Jurkat, Clone E6-1 (cell line): Measurements from ENCODE around the gene ZYG11A. TPM values are rescaled to one million over a fixed set of nuclear protein-coding genes. Genes with fewer than 3 reads are reported as not detected.
"Not testable (repeated sequence)": the region's sequence is repeated elsewhere in the genome, so short reads cannot be mapped to it uniquely, and the experiment has no call there.

ENCODE experiments used
- DNase-seq: peaks from one replicate; pipeline ENCODE4 v3.0.0-alpha.2; 2011; ENCODE audit warnings: low read depth, low spot score
- H3K4me3 ChIP-seq: 2 replicates; pipeline ENCODE4 v1.5.1; 2011; ENCODE audit warnings: mild to moderate bottlenecking, low read length, control low read depth, moderate library complexity
- polyA plus RNA-seq: library from polyadenylated mRNA; unstranded; fragments of >200 nt; gene quantifications from one replicate; pipeline ENCODE4 v1.2.1, GENCODE V29; 2012; ENCODE audit warnings: missing spikeins; ENCODE audit not compliant: insufficient read length, insufficient read depth

ZYG11A gene
- not detected for polyA plus RNA-seq

DNA sequence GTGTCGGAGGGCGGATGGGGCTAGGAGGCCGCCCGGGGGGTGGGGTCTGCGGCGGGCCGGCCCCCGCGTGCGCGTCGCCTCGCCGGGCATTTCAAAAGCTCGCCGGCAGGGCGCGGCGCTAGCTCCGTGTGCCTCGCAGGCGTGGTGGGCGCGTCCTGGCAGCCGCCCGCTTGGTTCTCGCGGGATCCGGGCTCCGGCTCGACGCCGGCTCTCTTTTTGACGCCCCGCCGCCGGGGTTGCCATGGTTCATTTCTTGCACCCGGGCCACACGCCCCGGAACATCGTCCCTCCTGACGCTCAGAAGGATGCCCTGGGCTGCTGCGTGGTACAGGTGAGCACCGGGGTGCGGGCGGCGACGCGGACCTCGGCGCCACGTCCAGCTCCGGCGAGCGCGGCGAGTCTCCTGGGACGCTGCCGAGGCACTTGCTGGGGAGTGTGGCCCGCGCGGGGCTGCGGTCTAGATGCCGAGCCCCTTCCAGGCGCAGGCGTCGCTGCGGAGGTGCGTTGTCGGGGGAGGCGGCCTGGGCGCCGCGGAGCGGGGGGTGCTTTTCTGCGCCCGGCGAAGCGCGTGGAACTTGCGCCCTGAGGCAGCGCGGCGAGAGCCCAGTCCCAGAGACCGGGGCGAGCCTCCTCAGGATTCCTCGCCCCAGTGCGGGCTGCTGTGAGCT, at the start of gene ZYG11A:
Gene ZYG11A (plus strand): TSS at position 118 of the 668 bp plus-strand sequence. CDS start 124 bp downstream, at position 242.
- DNase-seq: peak; percentile 39
- H3K4me3 ChIP-seq: peak within 1 kb of the TSS; percentile 27

DNA sequence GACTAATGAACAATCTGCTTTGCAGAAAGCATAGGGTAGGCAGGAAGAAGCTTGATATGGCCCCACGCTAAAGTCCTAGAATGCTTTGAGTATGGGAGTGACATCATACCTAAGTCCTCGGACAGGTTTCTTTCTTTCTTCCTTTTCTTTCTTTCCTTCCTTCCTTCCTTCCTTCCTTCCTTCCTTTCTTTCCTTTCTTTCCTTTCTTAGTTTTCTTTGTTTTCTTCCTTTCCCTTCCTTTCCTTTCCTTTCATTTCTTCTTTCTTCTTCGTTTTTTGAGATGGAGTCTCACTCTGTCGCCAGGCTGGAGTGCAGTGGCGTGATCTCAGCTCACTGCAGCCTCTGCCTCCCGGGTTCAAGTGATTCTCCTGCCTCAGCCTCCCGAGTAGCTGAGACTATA, 48.8 kb upstream of the ZYG11A start:
- H3K4me3 ChIP-seq, DNase-seq: not testable (repeated sequence)

DNA sequence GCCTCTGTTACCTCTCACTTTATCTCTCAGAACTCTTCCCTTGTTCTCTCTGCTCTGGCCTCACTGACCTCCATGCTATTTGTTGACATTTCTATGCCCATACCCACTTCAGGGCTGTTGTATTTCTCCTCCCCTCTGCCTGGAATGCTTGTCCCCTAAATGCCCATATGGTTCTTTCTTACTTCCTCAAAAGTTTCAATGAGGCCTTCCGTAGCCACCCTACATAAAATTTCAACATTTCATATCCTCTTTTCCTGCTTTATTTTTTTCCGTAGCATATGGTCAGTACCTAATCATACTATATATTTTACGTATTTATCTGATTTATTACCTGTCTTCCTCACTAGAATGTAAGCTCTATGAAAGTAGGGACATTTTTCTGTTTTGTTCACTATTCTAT, 47.1 kb upstream of the ZYG11A start:
- H3K4me3 ChIP-seq: no peak overlapping the region
- no peak for DNase-seq

DNA sequence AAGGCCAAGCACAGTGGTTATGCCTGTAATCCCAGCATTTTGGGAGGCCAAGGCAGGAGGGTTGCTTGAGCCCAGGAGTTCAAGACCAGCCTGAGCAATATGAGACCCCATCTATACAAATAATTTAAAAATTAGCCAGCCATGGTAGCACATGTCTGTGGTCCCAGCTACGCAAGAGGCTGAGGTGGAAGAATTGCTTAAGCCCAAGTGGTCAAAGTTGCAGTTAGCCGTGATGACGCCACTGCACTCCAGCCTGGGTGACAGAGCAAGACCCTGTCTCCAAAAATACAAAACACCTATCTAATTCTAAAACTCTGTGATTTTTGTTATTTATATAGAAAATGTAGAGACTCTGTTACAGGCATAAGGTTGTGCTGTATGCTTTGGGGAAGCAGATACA, 44.2 kb upstream of the ZYG11A start:
- DNase-seq: no peak

DNA sequence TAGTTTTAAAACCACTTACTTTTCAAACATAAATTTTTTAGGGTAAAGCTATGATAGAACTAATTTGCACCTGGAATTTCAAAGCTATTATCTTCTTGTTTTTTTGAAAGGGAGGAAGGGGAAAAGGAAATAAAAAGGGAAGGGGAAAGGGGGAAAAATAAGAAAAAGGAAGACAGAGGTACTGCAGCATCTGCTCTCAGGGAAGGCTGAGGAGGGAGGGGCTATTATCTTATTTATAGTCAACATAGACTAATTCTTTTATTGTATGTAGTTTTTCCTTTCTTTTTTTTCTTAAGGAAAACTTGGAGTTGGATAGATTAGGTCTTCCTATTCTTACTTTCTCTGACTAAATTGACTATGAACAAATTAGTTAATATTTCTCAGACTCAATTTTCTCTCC, 41.5 kb upstream of the ZYG11A start:
- no peak for DNase-seq
- H3K4me3 ChIP-seq: no peak overlapping the region

More for the DNA sequence above, 44.2 kb upstream of the ZYG11A start:
- no peak overlapping the region for H3K4me3 ChIP-seq

DNA sequence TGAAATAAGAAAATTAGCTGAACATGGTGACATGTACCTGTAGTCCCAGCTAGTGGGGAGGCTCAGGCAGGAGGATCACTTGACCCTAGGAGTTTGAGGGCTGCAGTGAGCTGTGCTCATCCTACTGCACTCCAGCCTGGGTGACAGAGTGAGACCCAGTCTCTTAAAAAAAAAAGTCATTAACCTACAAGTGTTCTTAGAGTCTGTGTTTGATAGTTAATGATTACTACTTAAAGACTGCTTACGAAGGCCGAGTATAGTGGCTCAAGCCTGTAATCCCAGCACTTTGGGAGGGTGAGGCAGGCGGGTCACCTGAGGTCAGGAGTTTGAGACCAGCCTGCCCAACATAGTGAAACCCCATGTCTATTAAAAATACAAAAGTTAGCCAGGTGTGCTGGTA, 38.5 kb upstream of the ZYG11A start:
- H3K4me3 ChIP-seq, DNase-seq: not testable (repeated sequence)

DNA sequence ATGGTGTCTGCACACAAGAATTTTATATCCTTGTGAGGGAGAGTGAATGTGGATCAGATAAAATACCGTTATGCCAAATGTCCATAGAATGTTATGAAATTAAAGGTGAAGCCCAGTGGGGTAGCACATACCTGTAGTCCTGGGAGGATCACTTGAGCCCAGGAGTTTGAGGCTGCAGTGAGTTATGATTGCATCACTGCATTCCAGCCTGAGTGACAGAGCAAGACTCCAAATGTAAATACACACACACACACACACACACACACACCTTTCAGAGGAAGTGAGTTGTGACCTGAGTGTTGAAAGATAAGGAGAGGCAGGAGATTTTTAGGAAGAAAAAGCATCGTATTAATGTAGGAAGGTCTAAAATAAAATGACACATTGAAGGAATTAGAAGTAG, 28.1 kb upstream of the ZYG11A start:
- H3K4me3 ChIP-seq: no peak overlapping the region
- DNase-seq: no peak

DNA sequence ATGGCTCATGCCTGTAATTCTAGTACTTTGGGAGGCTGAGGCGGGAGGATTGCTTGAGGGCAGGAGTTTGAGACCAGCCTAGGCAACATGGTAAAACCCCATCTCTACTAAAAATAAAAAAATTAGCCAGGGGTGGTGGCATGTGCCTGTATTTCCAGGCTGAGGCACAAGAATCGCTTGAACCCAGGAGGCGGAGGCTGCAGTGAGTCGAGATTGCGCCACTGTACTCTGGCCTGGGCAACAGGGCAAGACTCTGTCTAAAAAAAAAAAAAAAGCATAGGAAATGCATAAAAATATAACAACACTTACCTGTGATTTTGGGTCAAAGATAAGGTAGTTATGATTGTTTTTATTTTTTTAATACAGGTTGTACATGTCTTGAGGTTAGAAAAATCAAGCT, 21.7 kb upstream of the ZYG11A start:
- not testable (repeated sequence) for H3K4me3 ChIP-seq, DNase-seq

DNA sequence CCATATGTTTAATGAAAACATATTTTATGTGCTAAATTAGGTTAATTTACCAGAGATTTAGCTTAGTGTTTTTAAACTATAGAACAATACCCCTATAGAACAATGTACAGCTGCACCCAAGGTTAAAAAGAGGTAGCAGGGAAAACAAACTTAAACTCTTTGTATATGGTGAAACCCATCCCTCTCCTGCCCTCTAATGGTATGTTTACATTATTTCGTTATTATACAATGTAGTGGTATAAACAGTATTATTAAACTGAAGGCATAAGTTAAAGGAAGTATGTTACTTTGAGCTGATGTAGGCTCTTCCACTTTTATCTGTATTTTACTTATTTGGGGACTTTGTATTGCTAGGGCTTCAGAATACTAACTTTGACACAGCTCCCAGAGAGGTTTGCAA, 16.7 kb upstream of the ZYG11A start:
- H3K4me3 ChIP-seq: no peak overlapping the region
- peak; percentile 10 for DNase-seq

DNA sequence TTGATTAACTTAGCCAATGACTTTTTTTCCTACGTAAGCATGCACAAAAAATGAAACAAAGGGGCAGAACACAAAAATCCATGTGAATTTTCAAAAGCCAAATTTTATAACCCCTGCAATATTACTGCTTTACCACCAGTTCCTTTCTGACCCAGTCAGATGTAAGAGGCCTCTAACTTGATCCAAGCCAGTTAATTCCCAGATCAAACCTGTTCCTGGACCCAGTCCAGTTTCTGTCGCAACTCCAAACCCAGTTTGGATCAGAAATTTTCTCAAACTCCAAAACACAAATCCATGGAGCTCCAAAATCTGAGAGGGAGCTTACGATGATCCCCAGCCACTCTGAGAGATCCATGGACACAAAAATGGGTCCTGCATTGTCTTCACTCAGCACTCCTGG, 7.8 kb upstream of the ZYG11A start:
- no peak for DNase-seq

DNA sequence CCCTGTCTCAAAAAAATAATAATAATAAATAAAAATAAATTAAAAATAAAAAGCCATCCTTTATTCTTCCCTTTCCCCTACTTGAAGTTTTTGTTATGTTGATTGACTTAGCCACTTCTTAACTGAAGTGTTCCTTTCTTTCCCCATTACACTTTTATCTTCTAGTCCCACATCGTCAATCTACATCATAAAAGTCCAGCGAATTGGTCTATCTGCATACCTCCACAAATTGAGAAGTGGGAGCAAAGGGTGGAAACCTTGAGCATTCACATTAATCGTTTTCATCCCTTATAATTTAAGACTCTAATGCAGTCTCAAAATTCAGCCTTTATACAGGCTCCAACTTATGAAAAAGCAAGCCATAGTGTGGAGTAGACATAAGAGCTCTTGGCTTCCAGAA, 6.5 kb upstream of the ZYG11A start:
- no peak overlapping the region for H3K4me3 ChIP-seq
- DNase-seq: no peak

More for the DNA sequence above, 7.8 kb upstream of the ZYG11A start:
- no peak overlapping the region for H3K4me3 ChIP-seq

DNA sequence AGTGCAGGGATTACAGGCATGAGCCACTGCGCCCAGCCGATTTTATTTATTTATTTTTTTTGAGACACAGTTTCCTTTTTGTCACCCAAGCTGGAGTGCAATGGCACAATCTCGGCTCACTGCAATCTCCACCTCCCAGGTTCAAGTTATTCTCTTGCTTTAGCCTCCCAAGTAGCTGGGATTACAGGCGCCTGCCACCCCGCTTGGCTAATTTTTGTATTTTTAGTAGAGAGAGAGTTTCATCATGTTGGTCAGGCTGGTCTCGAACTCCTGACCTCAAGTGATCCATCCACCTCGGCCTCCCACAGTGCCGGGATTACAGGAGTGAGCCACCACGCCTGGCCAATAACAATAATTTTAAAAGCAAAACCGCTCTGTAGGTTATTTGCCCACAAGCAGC, 3.4 kb upstream of the ZYG11A start:
- not testable (repeated sequence) for DNase-seq

DNA sequence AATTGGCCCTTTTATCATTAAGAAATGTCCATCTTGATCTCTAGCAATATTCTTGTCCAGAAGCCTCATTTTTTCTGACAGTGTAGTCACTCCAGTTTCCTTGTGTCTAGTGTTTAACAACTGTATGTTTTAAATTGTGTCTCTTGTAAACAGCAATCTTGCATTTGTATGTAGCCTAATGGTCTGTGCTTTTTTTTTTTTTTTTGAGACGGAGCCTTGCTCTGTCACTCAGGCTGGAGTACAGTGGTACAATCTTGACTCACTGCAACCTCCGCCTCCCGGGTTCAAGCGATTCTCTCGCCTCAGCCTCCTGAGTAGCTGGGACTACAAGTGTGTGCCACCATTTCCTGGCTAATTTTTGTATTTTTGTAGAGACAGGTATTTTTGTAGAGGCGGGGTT, 2.6 kb downstream of the ZYG11A start:
- not testable (repeated sequence) for H3K4me3 ChIP-seq, DNase-seq

More for the DNA sequence above, 3.4 kb upstream of the ZYG11A start:
- H3K4me3 ChIP-seq: not testable (repeated sequence)

DNA sequence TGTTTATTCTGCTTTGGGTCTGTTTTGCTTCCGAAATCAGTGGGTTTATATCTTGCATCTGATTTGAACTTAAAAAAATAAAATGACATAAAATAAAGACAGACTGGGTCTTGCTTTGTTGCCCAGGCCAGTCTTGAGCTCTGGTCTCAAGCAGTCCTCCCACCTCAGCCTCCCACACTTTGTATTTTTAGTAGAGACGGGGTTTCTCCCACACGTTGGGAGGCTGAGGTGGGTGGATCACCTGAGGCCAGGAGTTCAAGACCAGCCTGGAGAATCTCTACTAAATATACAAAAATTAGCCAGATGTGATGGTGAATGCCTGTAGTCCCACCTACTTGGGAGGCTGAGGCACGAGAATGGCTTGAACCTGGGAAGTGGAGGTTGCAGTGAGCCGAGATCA, 5.9 kb downstream of the ZYG11A start:
- DNase-seq: no peak
- no peak overlapping the region for H3K4me3 ChIP-seq

DNA sequence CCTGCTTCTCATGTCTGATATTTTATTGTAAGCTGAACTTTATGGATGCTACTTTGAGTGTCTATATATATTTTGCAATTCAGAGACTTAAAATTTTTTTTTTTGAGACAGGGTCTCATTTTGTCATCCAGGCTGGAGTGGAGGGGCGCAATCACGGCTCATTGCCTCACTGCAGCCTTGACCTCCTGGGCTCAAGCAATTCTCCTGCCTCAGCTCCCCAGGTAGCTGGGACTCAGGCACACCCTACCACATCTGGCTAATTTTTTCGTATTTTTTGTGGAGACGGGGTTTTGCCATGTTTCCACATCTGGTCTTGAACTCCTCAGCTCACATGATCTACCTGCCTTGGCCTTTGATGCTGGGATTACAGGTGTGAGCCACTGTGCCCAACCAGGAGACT, 8.4 kb downstream of the ZYG11A start:
- no peak for DNase-seq
- no peak overlapping the region for H3K4me3 ChIP-seq

DNA sequence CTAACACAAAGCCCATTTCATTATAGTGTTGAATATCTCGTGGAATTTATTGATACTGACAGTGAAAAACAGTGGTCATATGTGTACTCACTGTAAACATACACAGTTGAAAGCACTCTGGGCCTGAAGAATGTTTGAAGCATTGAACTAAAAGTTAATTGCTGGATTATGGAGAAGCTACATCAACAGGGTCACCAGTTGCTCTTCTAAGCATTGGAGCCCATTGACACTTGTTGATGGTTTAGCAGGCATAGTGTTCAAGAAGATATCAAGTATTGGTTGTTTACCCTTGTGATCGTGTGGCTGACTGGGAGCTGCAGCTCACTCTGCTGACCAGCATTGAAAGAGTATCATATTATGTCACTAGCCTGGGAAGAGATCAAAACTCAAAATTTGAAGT, 10.3 kb downstream of the ZYG11A start:
- no peak for DNase-seq
- H3K4me3 ChIP-seq: no peak overlapping the region

DNA sequence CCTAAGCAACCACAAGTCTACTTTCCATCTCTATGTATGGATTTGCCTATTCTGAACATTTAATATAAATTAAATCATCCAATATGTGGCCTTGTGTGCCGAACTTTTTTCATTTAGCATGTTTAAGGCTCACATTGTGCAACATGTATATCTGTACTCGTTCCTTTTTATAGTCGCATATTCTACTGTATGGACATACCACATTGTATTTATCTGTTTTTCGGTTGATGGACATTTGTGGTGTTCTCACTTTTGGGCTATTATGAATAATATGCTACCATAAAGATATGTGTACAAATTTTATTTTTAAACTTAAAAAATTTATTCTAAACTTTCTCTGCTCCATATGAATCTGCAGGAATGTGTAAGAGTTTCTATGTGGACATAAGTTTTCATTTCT, 13.0 kb downstream of the ZYG11A start:
- H3K4me3 ChIP-seq: no peak overlapping the region
- DNase-seq: no peak

DNA sequence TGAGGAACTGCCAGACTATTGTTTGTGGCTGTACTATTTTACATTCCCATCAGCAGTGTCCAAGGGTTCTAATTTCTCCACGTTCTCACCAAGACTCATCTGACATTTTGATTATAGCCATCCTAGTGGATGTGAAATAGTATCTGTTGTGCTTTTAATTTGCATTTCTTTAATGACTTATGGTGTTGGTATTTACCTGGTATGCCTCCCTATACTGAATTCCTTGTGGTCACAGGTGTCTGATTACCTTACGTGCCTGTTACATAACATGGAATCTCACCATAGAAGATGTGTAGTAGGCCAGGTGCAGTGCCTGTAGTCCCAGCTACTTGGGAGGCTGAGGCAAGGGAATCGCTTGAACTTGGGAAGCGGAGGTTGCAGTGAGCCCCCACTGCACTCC, 13.5 kb downstream of the ZYG11A start:
- no peak overlapping the region for H3K4me3 ChIP-seq

DNA sequence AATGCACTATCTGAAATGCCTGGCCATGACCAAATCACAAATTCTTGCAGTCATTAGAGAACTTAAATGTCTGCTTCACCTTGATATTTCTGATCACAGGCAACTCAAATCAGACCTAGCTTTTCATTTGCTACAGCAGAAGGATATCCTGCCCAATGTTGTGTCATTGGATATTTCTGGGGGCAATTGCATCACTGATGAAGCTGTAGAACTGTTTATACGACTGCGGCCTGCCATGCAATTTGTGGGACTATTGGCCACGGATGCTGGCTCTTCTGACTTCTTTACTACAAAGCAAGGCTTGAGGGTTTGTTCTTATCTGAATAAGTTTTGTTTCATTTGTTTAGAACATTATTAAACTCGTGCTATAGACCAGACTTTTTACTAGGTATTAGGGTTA, 14.9 kb downstream of the ZYG11A start:
- no peak overlapping the region for H3K4me3 ChIP-seq
- no peak for DNase-seq

More for the DNA sequence above, 13.5 kb downstream of the ZYG11A start:
- DNase-seq: no peak

DNA sequence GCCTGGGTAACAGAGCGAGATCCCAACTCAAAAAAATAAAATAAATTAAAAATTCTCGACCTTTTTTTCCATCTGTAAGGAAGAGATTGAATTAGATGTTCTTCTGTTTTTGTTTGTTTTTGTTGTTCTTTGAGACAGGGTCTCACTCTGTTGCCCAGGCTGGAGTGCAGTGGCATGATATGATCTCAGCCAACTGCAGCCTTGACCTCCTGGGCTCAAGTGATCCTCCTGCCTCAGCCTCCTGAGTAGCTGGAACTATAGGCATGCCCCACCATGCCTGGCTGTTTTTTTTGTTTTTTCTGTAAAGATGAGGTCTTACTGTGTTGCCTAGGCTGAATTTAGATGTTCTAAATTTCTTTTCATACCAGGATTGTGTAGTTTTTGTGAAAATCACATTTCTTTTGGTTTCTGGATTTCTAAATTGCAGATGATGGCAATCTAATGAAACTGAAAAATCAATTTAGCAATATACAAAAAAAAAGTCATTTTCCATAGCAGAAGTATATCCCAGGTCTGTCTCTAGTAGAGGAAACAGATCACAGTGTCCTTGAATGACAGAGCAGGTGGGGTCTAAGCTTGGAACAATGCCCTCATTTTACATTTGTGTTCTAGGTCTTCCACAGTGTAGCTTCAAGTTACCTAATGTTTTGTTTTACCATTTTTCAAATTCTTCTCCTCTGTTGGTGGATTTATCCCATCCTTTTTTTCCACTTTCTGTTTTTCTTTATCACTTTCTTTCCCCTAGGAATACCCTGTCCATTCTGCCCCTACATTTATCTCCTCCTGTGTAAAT, 20.3 kb downstream of the ZYG11A start:
- DNase-seq: no peak
- no peak overlapping the region for H3K4me3 ChIP-seq
